HG02571 (cell line): ENCODE results near the gene NACC2.
"Not testable (repeated sequence)": the region's sequence is repeated elsewhere in the genome, so short reads cannot be mapped to it uniquely, and the experiment has no call there.

Experiments
- ATAC-seq: cut with Tn5 transposase; IDR thresholded peaks from one replicate; pipeline ENCODE4 v1.9.1; 2021; ENCODE audit warnings: mild to moderate bottlenecking, moderate library complexity; ENCODE audit not compliant: unreplicated experiment

The NACC2 gene

GRCh38 chr9:136081826-136082495 is 13.1 kb downstream of the NACC2 start:
- no peak for ATAC-seq

DNA sequence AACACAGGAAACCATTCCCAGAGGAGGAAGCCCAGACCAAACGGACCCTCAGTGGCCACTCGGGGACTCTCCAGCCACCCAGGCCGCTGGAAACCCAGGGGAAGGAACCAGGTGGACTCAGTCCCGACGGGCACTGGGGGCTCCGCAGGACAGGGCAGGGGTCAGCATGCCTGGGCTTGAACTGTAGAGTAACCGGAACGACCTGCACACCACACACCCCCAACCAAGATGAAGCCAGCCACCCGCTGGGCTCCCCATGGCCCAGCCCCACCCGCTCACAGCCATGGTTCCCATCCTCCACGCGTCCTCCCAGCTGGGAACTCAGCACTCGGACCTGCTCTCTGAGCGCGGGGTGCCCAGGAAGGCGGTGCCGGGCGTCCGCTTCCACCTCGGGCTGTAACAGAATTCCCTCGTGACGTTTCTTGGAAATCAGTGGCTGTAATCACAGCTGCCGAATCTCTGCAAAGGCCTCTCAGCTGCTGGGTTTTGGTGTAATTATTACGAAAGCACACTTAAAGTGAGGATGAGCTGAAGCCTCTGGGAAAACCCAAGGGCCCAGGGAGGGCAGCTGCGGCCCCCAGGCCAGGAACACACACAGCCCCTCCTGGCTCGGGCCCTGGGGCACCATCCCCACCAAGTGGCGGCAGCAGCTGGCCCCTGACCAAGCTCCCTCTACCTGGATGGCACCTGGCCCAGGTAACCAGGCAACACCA is 13.8 kb downstream of the NACC2 start:
- no peak for ATAC-seq

DNA sequence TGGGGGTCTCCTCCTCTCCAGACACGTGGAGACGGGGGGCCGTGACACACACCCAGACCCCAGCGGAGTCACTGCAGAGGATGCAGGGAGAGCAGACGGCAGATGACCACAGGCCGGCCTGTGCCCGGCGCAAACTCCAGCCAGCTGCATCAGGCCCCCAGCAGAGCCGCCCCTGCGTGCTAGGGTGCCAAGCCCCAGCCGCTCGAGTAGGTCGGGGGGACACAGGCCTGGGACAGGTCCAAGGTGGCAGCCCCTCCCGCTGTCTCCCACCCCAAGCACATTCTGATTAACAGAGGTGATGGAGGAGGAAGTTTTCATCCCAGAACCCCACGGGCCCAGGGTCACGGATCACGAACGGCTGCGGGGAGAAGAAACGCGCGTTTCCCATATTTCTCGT is 14.4 kb downstream of the NACC2 start:
- ATAC-seq: no peak

DNA sequence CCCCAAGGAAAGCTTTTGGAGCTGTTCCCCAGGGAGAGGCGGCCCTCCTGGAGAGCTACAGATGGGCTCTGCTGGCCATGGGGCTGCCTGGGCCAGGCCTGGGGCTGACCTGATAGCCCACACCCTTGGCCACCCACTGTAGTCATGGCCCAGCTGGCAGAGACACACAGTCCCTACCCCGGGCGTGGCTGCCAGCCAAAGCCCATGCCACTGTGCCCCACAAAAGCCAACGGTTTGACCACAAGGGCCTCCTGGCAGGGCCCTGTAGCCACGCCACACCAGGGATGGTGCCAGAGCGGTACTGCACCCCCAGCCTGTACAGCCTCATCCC is 15.2 kb downstream of the NACC2 start:
- ATAC-seq: no peak

DNA sequence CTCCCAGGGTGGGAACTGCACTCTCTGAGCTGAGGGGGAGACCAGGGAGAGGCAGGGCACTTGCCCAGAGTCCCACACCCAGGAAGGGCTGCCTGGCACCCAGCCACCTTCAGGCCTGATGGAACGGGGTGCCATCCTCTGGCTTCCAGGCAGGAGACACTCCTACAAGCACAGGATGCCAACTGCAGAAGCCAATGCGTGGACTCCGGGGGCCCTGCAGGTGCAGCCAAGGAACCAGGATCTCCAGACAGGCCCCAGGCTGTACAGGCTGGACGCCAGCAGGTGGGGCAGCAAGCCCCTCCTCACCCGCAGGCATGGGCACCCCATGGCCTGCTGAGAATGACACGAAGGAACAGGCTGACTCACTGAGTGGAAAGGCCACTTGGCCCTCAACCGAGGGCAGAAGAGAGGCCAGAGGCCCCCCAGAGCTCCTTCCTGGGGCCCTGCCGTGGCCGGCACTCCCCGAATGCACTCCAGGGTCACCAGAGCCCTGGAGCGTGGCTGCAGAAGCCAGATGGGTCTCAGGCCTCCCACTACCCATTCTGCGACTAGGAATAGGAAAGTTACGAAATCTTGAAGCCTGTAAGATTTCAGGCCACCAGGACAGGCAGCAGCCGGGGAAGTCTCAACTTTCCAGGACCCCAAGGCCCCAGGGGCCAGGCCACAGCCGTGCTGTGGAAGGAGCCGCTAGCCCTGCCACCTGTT is 15.7 kb downstream of the NACC2 start:
- no peak for ATAC-seq

GRCh38 chr9:136078498-136079011 is 16.5 kb downstream of the NACC2 start:
- ATAC-seq: no peak

- no peak for ATAC-seq
Observed at GRCh38 chr9:136078024-136078423, 17.1 kb downstream of the NACC2 start.

GRCh38 chr9:136077491-136077890 is 17.6 kb downstream of the NACC2 start:
- ATAC-seq: no peak

DNA sequence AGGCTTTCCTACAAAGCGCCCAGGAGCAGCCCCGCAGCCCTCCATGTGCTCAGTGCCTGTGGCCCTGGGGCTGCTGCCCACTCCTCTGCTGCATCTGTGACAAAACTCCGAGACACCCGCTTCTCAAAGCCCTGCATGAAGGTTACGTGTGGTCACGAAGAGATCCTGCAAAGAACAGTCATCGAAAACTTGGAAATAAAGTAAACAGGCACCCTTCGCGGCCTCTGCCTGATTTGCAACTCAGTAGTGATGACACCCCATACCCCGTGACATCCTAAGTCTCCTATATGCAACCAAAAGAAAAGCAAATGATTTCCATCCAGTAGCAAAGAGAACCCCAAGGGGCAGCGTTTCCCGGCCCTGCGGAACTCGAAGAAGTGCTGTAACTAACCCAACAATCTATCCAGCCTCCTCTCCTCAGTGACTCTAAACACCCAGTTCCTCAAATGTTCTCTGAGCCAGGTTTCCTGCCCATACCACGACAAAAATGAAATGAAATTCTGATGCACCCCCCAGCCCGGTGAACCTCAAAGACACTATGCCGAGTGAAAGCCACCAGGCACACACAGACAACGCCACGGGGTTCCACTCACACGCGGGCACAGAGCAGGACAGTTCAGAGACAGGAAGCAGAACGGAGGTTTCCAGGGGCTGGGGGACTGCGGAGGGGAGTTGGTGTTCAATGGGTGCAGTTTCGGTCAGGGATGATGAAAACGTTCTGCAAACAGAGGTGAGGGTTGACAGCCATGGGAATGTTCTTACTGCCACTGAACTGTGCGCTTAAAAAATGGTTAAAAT is 19.0 kb downstream of the NACC2 start:
- no peak for ATAC-seq

- no peak for ATAC-seq
Observed at GRCh38 chr9:136075134-136075841, 19.8 kb downstream of the NACC2 start.

DNA sequence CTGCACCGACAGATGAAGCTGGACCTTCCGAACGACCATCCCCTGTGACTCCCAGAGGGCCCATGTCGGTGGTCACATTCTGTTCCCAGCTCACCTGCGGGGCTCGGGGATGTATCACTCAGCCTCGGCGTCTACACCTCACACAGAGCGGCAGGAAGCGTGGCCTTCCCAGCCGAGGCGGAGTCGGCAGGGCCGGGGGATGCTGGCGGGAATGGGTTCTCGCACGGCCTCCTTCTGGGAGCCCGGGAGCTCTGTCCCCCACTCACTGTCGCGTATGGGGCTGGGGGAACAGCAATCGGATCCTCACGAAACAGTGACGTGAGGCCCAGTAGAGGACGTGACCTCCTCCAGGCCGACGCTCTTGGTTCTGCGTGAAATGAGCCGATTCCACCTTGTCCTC is 20.4 kb downstream of the NACC2 start:
- no peak for ATAC-seq

- ATAC-seq: no peak
Observed at GRCh38 chr9:136062657-136063439, 32.2 kb downstream of the NACC2 start.

GRCh38 chr9:136061916-136062315 is 33.2 kb downstream of the NACC2 start:
- not testable (repeated sequence) for ATAC-seq

DNA sequence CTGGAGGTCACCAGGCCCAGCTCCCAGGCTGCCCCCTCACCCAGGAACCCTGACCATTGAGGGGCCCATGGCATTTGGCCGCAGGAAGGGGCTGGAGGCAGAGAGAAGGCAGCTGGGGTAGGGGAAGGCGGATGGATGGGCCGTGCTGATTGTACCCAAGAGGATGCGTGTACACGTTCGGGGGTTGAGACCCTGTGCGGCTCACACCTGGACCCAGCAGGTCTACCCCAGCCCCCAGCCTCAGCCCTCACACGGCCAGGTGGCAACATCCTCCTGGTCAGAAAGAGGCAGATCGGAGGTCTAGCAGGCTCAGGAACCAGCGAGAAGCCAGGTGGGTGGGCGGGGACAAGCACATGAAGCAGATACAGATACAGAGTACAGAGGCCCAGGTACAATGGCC is 33.7 kb downstream of the NACC2 start:
- no peak for ATAC-seq

DNA sequence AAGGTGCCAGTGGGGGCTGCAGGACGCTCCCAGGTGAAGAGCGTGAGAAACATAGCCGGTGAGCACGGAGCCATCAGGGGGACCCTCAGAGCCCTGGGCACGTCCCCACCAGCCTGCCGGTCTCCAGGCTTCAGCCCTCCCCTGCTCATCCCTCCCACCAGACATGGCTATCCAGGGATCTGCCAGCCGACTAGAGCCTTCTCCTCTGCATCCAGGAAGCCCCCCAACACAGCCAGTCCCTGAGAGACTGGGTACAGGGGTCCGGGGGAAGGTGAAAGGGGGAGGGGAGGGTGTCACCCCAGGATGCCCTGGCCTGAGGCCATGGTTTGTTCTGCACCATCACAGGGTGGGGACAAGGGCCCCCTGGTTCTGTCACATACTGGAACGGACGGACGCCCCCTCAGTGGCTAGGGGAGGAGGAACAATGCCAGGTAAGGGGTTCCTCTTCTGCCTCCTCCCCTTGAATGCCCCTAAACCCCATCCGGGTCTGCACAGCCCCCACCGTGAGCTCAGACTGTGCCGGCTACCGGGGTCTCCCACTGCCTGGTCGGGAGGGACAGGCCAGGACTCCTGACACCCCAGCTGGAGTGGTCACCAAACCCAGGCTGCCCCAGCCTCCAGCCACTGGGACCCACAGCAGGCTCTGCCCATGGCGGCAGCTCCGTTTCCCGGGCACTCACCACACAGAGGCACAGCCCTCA is 34.3 kb downstream of the NACC2 start:
- no peak for ATAC-seq

GRCh38 chr9:136059851-136060670 is 35.0 kb downstream of the NACC2 start:
- ATAC-seq: no peak

DNA sequence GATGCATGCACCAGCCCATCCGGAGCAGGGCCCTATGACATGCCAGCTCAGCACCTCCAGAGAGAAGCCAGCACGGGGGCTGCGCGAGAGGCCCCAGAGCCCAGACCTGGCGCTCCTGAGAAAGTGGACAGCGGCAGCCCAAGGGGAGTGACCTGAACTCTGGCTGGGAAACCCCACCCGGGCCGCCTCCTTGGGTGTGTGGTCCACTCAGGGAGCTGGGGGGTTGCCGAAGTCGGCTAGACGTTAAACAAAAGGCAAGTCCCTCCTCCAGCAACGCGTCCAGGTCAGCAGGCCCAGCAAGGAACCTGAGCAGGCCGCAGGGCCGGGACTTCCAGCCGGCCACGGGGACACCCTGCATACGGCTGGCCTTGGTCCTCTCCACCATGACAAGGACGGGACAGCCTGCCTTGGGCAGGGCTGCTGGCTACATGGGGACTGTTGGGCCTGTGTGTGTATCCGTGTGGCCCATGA is 35.7 kb downstream of the NACC2 start:
- ATAC-seq: no peak

DNA sequence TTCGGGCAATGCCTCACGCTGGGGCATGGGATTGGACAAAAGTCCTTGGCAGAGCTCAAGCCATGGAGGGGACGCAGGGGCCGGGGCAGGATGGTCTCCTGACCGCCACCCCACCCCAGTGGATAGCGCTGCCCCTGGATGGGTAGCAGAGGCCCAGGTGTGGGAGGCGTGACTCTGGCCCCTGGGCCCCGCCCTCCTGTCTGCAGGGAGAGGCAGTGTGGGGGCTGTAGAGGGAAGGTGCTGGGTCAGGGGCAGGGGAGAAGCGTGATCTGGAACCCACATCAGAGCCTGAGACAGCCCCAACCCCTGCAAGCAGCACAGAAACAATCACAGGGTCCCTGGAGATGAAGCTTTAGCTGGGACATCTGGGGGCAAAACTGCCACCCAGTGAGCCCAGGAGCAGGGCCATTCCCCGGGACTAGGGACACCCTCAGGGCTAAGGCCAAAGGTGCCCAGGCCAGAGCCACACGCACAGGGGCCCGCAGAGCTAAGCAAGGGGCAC is 36.2 kb downstream of the NACC2 start:
- ATAC-seq: no peak
